GM18858 (cell line): ENCODE results near the gene ABCA4.

ENCODE experiments used
- ATAC-seq: cut with Tn5 transposase; IDR thresholded peaks from one replicate; pipeline ENCODE4 v1.9.1; 2021; ENCODE audit not compliant: unreplicated experiment

ABCA4 gene

DNA sequence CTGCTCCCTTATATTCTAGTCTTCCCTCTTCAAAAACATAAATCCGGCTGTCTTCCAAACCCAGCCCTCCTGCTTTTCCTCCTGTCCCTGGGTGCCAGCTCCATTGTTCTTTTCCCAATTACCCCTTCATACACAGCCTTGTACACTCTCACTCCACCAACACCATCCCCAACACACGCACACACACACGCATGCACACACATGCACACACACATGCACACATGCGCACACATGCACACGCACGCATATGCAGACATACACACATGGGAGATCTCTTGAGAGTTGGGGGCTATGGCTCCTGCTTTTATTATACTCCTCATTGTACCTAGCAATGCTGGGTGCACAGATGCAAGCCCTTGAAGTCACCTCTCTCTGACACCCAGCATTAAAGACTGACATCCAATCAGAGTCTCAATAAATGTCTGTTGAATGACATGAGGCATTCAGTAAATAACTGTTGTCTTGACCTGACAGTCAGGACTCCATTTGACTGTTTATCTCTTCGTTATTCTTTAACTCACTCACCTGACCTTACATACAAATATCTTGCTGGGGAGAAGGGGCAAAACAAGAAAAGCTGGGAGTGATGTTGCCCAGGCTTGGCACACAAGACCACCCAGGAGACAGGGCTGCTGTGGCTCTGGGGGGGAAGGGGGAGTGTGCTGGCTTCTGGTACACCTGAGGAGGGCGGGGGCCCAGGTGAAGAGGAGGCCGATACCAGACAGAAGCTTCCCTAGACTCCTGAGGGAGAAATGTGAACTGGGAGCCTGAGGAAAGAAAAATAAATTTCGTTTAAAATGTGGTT, 16.0 kb downstream of the ABCA4 start:
- ATAC-seq: no peak

DNA sequence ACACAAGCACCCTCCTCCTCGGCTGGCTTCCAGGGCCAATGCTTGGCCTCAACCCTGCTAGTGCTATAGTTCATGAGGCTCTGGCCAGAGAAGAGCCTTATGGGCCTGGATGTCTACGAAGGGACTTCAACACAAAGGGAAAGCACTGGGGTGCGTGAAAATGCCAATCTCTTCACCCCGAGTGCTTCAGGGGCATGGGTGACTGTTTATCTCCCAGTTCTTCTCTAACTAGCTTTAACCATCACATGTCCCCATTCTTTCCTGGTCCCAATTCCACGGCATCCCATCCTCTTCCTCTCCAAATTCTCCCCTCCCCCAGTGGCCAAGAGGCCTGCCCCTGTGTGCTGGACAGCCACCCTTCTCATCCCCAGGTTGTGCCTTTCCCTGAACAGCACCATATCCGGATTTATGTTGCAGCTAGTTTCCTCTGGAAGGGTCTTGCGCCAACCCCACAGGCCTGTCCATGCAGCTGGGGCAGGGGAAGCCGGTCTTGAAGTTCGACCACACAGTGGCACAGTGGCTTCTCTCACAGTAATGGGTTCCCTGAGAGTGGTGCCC, 16.7 kb downstream of the ABCA4 start:
- ATAC-seq: no peak

DNA sequence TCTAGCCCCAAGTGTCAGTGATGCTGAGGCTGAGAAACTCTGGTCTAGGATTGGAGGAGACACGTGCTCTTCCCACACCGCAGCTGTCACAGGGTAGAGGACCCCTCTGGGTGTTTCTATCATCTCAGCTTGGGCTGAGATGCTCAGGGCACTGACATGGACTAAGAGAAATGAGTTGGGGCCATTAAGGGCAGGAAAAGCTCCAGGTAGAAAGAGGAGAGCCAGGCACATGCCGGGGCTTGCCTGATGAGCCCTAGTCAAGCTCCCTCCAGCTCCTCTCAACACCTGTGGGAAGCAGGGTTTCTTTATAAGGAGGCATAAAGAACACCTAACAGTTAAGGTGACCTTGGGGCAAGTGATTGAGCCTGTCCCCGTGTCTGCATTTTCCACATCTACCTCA, 17.3 kb downstream of the ABCA4 start:
- no peak for ATAC-seq

DNA sequence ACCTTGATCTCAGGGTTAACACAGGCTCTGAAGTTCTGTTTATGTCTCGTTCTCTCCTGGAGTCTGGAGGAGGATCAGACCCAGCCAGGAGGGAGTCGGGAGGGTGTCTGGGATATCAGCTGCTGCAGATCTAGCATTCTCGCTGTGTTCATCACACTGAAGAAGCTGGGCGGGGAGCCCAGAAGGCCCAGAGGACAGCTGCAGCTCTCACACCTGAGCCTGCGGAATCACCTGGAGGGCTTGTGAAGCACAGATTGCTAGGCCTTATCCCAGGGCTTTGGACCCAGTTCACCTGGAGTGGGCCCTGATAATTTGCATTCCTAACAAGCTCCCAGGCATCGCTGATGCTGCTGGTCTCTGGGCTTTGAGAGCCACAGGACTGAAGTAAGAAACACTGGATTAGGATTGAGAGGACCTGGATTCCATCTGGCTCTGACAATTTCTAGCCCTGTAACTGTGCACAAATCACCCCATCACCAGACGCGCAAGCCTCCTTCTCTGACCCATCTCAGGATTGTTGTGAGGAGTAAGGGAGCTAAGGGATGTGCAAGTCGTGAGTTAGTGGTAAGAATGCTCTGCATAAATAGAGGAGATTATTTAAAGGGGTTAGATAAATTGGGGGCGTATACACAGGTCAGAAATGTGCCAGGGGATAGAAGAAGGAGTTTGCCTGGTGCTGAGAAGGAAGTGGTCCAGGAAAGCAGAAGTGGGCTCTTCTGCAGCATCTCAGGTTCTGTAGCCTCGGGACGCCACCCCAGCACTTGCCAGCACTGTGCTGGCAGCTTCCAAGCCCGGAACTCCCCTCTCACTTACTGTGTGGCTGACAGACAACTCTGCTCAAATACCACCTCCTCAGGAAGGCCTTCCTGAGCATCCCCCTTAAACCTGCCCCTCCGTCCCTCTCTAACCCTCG, 19.1 kb downstream of the ABCA4 start:
- no peak for ATAC-seq

DNA sequence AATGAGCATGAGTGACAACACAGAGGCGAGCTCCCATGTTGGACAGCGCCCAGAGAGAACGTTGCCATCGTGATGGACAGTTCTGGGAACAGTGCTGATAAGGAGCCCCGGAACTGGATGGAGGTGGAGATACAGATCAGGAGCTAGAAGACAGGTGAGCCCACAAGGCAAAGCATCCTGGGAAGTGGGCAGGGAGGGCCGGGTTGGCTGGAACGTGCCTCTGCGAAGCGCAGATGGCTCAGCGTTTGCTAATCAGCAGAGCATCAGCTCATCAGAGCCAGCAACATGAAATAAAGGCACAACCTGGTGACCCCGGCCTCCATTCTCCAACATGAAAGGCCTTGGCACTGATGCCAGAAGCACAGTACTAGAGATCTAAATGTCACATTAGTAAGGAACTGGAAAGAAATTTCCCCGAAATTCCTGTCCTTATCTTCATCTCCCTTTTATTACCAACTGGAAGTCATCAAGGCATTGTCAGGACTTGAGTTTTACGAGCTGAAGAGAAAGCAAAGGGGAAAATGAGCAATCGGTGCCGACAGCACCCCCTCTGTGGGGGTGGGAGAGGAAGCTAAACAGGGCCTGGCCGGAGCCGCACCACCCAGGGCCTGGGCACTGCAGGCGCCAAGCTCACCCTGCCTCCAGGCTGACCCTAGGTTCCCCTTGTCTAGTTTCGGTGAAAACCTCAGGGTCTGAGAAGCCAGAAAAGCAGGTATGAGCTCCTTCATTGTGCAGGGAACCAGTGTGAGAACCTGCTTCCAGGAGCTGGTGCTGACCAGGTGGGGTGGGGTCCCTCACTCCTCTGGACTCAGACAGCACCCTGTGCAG, 19.9 kb downstream of the ABCA4 start:
- ATAC-seq: no peak

DNA sequence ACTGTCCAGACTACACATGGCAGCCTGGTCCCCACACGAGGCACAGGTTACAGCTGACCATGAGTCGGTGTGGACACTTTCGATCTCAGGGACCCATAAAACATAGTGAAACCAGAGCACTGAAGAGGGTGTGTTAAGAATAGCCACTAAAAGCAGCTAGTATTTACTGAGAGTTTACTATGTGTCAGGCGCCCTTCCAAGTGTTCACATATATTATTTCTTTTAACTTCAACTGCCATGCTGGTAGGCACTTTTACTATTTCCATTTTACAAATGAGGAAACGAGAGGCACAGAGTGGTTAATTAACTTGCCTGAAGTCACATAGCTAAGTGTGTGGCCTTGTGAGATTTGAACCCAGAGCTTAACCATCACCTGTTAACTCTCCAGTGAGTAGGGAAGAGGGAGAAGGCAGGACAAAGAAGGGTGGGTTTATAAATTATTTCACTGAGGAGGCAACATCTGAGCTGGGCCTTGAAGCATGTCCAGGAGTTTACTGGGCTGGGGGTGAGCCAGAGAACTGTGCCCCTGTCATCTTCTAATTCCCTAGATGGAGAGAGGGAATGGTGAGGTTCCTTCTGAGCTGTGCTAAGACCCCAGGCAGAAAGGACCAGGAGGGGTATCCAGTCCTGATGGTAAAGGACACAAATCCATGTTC, 20.7 kb downstream of the ABCA4 start:
- ATAC-seq: no peak

DNA sequence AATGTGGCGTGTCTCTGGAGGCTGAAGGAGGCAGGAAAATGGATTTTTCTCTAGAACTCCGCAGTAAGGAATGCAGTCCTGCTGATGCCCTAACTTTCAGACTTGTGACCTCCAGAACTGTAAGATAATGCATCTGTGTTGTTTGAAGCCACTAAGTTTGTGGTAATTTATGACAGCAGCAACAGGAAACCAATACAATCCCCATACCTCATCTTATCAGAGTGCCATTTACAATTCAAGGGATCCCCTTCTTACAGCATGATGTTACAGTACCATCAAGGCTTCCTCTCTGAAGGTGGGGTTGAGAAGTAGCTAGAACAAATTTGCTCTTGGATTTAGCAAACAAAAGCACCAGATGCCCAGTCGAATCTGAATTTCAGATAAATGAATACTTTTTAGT, 21.6 kb downstream of the ABCA4 start:
- ATAC-seq: no peak

DNA sequence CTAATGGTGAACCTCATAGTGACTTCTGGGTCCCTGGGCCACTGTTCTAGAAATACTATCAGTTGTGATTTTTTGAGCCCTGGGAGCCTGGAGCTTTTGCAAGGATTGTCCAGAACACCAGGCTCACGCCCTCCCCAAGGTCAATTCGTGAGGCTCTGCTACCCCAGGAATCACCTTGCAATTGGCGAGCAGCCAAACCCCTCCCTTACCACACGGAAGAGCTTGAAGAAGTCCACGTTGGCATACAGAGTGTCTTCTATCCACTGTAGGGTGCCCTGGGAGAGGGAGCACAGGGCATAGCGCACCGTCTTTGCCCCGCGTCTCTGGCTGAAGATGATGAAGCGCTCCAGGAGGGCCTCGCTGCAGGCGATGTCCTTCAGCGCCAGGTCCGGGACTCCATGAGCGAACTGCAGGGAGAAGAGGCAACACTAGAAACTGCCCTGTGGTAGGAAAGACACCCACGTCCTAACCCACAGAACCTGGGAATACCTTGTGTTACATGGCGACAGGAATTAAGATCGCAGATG, 22.3 kb downstream of the ABCA4 start:
- no peak for ATAC-seq

DNA sequence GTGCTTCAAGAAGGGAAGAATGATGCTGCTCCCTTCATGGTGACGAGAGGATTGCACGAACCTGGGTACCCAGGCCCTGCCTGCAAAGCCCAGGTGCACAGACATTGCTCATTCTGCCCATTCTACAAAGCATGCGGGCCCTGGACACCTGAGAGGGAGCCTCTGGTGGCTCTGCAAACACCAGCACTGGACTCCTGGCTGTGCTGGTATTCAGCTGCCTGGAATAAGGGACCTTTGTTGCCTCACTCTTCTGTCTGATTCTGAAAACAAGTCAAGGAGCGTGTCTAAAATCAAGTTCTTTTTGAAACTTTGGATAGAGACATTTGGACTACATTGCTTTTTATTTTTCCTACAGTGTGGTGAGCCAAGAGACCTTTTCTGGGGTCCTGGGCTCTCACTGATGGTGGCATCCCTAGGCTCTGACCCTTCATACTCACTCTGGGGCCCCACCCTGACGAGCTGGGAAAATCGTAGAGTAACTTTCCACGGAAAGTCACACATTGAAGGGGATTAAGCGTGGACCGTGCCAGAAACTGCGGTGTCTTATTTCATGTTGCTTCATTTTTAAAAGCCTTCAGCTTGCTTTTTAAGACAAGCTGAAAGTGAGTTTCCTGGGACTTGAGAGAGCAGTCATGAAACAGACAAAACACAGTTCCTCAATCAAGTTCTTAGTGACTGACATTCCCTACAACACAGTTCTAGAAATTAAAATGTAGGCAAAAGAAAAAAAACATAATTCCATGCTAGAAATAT, 24.0 kb downstream of the ABCA4 start:
- no peak for ATAC-seq

DNA sequence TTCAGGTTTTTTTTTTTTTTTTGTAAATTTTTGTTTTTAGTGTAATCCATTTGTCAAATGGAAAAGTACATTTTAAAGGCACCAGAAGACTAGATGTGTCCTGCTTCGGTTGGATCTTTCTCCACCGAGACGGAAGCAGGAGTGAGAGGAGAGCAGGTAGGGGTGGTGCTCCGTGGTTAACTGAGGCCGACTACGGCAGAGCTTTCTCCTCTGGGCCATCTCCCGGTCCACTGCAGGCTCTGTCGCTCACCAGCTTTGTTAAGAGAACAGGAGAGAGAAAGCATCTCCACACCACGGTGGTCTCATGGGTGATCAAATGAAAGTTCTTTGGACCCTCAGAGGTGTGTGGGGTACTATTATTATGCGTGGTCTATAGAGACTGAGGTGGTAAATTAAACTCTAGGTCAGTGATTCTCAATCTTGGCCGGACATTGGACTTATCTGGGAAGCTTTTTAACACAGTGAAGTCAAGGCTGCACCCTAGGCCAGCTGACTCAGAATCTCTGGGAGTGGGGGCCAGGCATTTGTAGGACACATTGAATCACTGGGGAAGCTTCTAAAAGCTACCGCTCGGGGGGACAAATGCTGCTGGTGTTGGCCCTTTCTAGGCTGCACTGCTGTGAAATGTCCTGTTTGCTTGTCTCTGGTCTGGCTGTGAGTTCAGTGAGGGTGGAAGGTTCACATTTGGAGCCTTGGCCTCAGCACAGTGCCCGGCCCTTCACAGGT, 25.0 kb downstream of the ABCA4 start:
- ATAC-seq: no peak

DNA sequence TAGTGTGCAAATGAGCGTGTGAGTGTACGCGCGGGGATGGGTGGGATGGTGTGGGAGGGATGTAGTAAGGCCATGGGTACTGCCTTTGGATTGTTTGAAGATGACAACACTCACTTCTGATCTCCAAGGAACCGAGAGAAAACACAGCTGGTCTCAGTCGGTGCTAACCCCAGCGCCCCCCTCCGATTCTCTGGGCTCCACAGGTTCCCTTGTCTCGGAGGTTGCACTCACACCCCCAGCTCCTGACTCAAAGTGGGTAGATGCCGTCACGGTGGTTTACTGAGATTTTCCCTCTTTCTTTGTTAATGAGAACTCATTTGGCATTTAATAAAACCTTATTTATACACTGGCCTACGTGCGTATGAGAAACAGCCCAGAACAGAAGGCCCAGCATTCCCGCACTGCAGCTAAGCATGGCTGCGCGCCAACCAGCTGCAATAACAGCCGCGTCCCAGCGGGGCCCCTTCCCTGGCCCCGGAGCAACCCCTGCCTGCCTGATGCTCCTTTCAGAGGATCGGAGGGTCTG, 25.8 kb downstream of the ABCA4 start:
- no peak for ATAC-seq

DNA sequence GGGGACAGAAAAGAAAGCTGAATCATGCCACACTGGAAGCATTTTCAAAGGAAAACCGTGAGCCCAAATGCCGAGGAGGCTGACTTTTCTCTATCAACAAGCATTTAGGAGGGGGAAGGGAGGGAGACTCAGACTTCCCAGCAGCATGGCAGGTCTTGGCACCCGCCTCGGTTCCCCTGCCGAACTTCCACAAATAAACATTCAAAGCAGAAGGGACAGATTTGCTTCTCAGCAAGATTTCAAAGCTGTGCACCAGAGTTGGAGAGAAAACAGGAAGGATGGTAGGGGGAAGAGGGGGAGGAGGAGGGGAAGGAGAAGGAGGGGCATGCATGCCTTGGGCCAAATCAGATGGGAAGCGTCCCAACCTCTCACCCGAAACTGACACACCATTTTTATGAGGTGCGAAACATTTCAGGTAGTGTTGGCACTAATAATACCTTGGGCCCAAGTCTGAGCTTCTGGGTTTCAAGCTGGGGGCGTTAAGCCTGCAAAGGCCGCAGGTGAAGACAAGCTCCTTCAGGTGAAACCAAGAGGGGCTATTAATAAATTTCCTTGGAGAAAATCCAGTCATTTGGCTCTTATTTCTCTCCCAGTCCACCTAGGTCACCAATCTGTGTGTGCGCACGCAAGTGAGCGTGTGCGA, 26.4 kb downstream of the ABCA4 start:
- ATAC-seq: no peak

DNA sequence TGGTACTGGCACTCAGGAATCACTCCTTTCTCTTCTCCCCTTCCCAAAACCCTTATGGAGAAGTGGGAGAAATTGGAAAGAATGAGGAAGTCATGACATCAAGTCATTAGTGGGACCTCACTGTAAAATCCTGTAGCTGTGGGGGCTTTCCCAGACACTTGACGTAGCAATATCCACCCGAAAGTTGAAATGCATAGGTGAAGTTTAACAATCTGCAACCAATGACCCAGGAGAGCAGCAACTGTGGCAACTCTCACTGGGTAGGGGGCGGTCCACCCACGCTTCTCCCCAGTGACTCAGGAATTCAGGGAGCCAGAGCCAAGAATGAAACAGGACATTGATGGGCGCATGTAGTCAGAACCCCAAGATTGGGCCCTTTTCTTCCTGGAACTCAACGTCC, 27.0 kb downstream of the ABCA4 start:
- ATAC-seq: no peak

DNA sequence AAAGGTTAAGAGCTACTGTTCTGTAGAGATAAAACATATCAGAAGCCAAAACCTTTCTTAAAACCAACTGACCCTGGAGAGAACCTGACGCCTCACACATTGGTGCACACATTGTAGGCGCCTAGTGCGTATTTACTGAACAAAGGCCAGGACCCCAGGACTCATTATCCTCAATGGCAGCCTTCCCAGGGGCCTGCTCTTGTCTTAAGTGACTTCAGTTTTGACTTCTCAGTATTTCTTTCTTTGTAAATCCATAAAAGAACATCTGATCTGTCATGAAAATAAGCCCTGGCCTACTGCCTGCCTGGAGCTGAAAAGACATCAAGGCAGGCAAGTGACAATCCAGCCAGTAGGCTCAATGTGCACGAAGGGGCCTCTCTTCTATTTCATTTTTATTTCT, 27.6 kb downstream of the ABCA4 start:
- no peak for ATAC-seq

DNA sequence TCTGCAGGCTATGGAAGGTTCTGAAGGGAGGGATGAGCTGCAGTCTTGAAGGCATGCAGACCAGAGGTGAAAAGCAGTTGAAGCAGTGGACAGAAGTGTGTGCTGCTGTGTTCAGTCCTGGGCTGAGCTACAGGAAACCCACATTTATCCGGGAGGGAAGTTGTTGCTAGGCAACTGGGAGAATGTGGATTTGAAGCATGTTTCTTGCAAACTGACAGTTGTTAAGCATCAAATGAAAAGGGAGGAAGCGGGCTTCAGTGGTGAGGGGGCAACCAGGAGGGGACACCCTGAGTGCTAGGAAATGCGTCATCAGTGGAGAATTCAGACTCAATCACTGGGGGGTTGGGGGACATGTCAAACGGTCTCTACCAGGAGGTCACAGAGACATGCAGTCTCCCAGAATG, 28.7 kb downstream of the ABCA4 start:
- no peak for ATAC-seq

DNA sequence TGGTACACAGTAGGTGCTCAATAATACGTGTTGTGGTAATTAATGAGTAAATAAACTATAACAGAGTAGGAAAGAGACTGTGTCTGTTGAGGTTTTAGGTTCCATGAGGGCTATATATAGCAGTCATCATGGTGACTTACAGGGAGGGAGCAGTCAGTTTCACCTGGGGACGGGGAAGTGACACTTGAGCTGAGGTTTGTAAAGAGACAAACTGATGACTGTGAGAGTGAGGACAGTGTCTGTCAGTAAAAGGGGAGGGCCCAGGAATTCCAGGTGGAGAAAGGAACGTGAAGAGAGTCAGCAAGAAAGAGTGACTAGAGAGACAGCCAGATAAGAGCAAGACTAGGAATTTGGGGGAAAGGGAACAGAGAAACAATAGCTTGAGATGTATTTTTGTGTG, 30.2 kb downstream of the ABCA4 start:
- no peak for ATAC-seq

DNA sequence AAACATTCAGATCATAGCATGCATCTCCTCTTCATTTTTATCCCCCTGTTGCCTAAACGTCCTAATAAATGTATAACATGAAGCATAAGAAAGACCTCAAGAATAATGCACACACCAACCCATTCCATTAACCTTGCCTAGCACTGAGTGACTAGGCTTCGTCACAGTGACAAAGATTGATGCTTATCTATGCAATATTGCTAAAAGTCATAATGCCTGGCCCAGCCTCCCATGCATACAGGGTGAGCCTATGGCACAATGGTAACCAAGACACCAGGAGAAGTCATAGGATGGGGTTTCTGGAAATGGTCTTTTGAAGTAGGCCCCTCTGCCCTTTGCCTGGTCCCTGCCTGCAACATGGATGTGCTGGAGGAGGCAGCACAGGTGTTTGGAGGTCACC, 33.8 kb downstream of the ABCA4 start:
- ATAC-seq: no peak

DNA sequence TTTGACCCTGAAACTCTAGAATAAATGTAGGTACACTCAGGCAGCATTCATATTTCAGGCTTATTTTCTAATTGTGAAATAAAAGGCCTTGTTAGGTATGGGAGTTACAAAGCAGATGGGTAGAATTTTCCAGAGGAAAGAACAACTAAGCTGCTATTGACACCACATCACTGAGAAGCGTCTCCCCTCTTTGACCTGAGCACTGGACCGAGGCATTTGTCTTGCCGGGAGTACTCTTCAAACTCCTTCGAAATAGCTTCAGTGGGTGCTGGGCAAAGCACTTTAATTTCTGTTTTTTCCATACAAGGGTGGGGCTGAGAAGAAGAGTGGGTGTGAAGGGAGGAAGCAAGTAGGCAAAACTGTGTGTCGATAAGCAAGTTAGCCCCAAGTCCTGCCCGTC, 36.4 kb downstream of the ABCA4 start:
- no peak for ATAC-seq
